Stimulated activated CD8-positive, alpha-beta memory T cell treated with anti-CD3 and anti-CD28 coated beads, Interleukin-12 subunit alpha, Interleukin-12 subunit beta, amount 100 ng/mL, for 1 hour (primary cell): ENCODE measurements around the gene HOXD3.

Experiments used
- DNase-seq: peaks from one replicate; pipeline ENCODE4 v3.0.0-alpha.2; 2020; ENCODE audit warnings: low read depth

HOXD3 gene

DNA sequence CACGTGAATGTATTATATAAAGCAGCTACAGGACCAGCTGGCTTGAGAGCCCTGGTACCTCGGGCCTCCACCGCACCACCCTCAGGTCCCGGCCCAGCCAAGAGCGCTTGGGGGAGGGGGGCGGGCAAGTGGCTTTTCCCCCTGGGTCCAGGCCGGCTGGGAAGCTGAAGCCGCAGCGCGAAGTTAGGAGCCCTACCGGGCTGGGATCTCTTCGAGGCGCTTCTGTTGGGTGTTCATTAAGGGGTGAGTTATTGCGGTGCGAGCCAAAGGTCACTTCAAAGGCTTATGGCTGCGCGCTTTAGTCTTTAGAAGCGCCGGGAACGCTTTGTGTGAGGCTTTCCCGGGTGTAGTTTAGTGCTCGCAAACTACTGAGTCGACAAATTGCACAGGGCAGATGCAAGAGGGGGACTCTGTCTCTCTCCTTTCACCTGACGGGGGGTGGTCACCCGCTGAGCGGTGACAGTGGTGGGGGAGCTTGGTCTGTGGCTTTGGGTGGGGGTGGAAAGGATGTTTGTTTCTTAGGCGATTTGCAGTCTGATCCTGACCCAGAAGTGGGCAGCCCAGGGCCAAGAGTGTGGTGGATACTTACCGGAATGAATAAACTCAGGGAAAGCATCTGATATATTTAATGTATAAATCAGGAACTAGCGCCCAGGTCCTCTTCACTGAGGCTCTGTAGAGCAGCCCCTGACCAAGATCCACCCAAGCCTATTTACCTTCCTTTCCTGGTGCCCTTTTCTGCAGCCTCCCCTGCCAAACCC is 6.0 kb downstream of the HOXD3 start:
- no peak for DNase-seq

- no peak for DNase-seq
Measured at GRCh38 chr2:176163672-176164056, 6.6 kb downstream of the HOXD3 start.

DNA sequence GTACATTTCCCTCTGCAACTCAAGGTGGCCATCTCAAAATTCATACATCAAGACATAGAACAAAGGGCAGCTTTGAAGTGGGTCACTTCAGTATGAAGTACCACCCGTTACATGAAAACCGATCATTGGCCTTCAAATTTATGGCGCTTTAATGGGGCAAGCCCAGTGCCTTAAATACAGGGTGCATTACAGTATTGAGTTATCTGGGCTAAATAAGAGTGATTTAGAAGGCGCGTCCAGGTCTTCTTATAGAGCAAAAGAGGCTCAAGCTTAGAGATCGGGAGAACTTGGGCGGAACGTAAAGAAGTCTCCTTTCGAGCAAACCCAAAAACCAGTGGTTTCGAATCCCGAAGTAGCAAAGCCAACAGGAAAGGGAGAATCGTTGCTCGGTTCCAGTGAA is 7.1 kb downstream of the HOXD3 start:
- DNase-seq: no peak

DNA sequence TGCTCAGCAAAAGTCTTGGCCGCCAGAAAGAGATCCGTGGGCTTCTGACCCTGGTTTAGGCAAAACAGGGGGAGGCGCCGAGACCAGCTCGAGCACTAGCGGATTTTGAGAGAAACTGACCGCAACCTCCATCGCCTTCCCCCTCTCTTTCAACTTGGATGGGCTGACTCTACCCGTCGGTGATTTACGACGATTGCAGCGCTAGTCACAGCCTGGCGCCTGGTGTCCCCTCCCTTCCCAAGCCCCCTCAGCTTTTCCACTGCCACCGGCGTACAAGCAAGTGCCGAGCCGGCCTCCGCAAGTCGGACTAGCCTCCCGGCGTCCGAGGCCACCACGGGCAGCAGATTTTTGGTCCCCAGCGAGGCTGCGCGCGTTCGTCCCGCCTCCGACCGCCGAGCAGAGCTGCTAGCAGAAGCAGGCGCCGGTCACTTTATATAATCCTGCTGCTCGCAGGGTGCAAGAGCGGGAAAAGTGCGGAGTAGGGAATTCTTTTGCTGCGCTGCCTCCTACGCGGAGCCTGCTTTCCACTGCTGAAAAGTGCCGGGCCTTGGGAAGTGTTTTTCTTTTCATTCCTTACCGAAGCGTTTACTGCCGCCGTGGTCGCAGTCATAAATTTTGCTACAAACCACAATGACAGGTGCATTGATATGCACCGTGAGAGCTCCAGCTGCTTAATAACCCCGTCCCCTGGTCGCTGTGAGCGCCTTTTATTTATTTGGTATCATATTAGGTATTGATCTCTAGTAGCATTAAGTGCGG is 7.7 kb downstream of the HOXD3 start:
- DNase-seq: no peak

DNA sequence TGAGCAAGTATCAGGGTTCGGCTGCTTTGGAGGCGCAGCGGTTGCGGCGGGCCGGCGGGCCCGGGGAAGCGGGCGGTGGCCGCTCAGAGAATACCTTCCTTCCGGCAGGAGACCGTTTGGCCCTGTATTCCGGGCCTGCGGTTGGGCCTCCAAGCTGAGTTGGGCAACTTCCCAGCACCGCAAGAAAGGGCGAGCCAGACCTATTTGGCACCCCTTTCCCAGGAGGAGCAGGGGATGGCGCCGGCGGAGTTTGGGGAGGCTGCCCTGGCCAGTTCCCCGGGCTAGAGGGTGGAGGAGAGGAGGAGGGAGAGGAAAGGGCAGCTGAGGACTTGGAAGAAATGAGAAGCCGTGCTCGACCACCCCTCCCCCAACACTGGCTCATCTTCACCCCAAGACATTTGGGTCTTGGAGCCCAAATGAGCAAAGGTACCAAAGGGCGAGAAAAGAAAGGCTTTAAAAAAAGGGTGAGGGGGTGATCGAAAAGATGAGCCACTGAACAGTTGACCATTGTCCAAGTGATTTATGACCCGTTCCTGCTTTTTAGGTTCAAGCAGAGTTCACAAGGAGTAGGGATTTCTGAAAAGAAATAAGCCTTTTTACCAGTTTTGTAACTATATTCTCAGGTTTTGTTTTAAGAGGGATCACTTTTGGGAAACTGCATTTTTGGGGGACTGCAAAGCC is 8.4 kb downstream of the HOXD3 start:
- DNase-seq: no peak

- no peak for DNase-seq
Measured at GRCh38 chr2:176166272-176166671, 9.2 kb downstream of the HOXD3 start.

DNA sequence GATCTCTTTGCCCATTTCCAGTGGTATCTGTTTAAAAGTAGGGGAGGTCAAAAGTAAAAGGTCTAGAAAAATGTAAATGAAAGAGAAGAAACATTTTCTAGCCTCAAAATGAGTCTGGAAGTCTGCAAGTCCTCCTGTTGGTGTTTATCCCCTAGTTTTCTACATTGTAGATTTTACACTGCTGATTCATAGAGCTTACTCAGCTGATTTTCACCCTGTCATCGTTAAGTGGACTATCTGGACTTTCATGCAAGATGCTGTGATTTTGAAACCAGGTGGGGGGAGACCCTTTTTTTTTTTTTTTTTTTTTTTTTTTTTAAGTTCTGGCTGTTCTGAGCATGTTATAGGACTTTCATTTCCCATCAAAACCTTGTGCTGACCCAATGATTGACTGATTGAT is 10.3 kb downstream of the HOXD3 start:
- DNase-seq: no peak

DNA sequence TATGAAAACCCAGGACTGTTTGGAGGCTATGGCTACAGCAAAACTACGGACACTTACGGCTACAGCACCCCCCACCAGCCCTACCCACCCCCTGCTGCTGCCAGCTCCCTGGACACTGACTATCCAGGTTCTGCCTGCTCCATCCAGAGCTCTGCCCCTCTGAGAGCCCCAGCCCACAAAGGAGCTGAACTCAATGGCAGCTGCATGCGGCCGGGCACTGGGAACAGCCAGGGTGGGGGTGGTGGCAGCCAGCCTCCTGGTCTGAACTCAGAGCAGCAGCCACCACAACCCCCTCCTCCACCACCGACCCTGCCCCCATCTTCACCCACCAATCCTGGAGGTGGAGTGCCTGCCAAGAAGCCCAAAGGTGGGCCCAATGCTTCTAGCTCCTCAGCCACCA is 12.1 kb downstream of the HOXD3 start:
- no peak for DNase-seq

DNA sequence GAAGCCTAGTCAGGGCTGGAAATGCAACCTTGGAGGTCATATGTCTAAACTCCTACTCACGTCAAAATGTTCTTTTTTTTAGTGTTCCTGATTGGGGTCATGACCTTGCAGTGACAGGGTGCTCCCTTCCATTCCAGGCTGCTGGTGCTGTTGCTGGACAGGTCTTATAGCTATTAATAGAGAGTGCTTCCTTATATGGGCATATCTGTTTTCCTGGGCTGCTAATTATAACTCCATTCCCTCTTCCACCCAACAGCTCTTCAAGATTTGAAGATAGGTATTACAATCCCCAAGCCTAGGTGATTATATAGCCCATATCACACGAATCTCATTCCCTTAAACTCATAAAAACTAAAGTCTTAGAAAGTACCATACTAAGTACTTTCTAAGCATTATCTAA is 12.6 kb downstream of the HOXD3 start:
- DNase-seq: no peak

GRCh38 chr2:176170602-176171305 is 13.6 kb downstream of the HOXD3 start:
- no peak for DNase-seq

DNA sequence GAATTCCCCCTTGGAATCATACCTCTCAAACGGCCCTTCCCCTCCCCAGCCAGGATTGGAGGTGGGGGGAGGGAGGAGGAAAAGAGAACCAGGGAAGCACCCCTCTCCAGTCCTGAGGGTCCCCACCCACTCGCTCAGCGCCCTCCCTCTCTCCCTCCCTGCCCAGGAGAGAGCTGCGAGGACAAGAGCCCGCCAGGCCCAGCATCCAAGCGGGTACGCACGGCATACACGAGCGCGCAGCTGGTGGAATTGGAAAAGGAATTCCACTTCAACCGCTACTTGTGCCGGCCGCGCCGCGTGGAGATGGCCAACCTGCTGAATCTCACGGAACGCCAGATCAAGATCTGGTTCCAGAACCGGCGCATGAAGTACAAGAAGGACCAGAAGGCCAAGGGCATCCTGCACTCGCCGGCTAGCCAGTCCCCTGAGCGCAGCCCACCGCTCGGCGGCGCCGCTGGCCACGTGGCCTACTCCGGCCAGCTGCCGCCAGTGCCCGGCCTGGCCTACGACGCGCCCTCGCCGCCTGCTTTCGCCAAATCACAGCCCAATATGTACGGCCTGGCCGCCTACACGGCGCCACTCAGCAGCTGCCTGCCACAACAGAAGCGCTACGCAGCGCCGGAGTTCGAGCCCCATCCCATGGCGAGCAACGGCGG is 14.4 kb downstream of the HOXD3 start:
- DNase-seq: no peak

DNA sequence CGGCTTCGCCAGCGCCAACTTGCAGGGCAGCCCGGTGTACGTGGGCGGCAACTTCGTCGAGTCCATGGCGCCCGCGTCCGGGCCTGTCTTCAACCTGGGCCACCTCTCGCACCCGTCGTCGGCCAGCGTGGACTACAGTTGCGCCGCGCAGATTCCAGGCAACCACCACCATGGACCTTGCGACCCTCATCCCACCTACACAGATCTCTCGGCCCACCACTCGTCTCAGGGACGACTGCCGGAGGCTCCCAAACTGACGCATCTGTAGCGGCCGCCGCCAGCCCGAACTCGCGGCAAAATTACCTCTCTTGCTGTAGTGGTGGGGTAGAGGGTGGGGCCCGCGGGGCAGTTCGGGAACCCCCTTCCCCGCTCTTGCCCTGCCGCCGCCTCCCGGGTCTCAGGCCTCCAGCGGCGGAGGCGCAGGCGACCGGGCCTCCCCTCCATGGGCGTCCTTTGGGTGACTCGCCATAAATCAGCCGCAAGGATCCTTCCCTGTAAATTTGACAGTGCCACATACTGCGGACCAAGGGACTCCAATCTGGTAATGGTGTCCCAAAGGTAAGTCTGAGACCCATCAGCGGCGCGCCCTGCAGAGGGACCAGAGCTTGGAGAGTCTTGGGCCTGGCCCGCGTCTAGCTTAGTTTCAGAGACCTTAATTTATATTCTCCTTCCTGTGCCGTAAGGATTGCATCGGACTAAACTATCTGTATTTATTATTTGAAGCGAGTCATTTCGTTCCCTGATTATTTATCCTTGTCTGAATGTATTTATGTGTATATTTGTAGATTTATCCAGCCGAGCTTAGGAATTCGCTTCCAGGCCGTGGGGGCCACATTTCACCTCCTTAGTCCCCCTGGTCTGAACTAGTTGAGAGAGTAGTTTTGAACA is 15.1 kb downstream of the HOXD3 start:
- DNase-seq: no peak

DNA sequence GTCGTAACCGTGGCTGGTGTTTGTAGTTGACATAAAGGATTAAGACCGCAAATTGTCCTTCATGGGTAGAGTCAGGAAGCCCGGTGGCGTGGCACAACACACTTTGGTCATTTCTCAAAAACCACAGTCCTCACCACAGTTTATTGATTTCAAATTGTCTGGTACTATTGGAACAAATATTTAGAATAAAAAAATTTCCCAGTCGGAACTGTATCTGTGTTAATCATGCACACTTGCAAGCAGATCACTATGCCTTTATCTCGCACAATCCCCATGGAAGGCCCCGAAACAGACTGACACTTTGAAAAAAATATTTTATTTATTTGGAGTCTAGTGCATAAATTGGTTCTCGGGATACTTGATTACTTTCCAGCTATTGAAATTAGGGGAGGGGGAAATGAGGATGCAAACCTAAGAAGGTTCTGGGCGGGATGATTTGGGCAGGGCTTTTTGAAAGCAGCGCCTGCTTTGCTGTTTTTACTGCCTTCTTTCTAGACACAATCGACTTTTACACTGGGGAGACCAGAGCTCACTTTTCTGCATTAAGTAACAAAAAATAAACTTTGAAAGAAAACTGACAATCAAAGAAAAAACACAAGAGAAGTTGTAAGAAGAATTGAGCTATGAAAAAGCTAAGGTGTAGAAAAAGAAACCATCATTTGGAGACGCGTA is 15.9 kb downstream of the HOXD3 start:
- DNase-seq: no peak

- no peak for DNase-seq
Measured at GRCh38 chr2:176173567-176174381, 16.7 kb downstream of the HOXD3 start.

- no peak for DNase-seq
Measured at GRCh38 chr2:176174382-176174823, 17.3 kb downstream of the HOXD3 start.

- DNase-seq: no peak
Measured at GRCh38 chr2:176174824-176175708, 18.0 kb downstream of the HOXD3 start.

GRCh38 chr2:176175709-176176607 is 18.9 kb downstream of the HOXD3 start:
- DNase-seq: no peak
